Nephron progenitor cell (in vitro differentiated cells): Measurements from ENCODE around the gene ARSB.

Experiments used
- DNase-seq: peaks from one replicate; pipeline ENCODE4 v3.0.0; 2021
- H3K27ac Mint-ChIP-seq: 2 replicates; pipeline ENCODE4 v1.8.0; 2021; ENCODE audit warnings: mild to moderate bottlenecking, moderate library complexity, mixed read lengths
- H3K27me3 Mint-ChIP-seq: 2 replicates; pipeline ENCODE4 v1.8.0; 2021; ENCODE audit warnings: mild to moderate bottlenecking, low read depth, mixed read lengths; ENCODE audit not compliant: poor library complexity
- H3K36me3 Mint-ChIP-seq: 2 replicates; pipeline ENCODE4 v1.8.0; 2021; ENCODE audit warnings: low read depth, mixed read lengths
- H3K4me1 Mint-ChIP-seq: 2 replicates; pipeline ENCODE4 v1.8.0; 2021; ENCODE audit warnings: mixed read lengths
- H3K4me3 Mint-ChIP-seq: 2 replicates; pipeline ENCODE4 v1.8.0; 2021; ENCODE audit warnings: mild to moderate bottlenecking, moderate library complexity, mixed read lengths
- H3K9me3 Mint-ChIP-seq: 2 replicates; pipeline ENCODE4 v1.8.0; 2021; ENCODE audit warnings: mild to moderate bottlenecking, moderate library complexity, mixed read lengths
- CTCF ChIP-seq: fragments of 200-600 bp; sonication (generic); IDR thresholded peaks from 2 replicates; pipeline ENCODE4 v1.5.0; 2021; ENCODE audit warnings: antibody characterized with exemption

Gene ARSB

GRCh38 chr5:78841767-78842166, 143.3 kb downstream of the ARSB start:
- Mint-ChIP-seq H3K27me3 (peaks cover 4% of the 10 kb centered on the region), H3K4me1 (no peaks in the 10 kb centered on the region), H3K27ac (no peak overlapping the region), H3K36me3 (peaks cover 46% of the 10 kb centered on the region), H3K4me3 (no peak overlapping the region), H3K9me3 (peaks cover 31% of the 10 kb centered on the region)
- DNase-seq = no peak
- no peak for TF ChIP-seq CTCF

GRCh38 chr5:78838753-78839152, 146.4 kb downstream of the ARSB start:
- H3K27ac Mint-ChIP-seq = no peak overlapping the region
- peaks cover 24% of the 10 kb centered on the region for H3K4me1 Mint-ChIP-seq
- no peak for DNase-seq
- no peaks in the 10 kb centered on the region for H3K27me3 Mint-ChIP-seq
- H3K9me3 Mint-ChIP-seq = peaks cover 4% of the 10 kb centered on the region
- no peak for TF ChIP-seq CTCF
- no peak overlapping the region for H3K4me3 Mint-ChIP-seq
- H3K36me3 Mint-ChIP-seq = peaks cover 38% of the 10 kb centered on the region

GRCh38 chr5:78837836-78838235, 147.3 kb downstream of the ARSB start:
- no peaks in the 10 kb centered on the region for H3K9me3 Mint-ChIP-seq
- no peak for DNase-seq
- no peak overlapping the region for H3K27ac Mint-ChIP-seq
- no peaks in the 10 kb centered on the region for H3K27me3 Mint-ChIP-seq
- peaks cover 34% of the 10 kb centered on the region for H3K36me3 Mint-ChIP-seq
- peaks cover 33% of the 10 kb centered on the region for H3K4me1 Mint-ChIP-seq
- no peak for TF ChIP-seq CTCF
- H3K4me3 Mint-ChIP-seq = no peak overlapping the region

- H3K27ac Mint-ChIP-seq = peak overlapping the region; percentile 10
- no peak overlapping the region for H3K4me3 Mint-ChIP-seq
- TF ChIP-seq CTCF = no peak
- no peaks in the 10 kb centered on the region for H3K9me3 Mint-ChIP-seq
- DNase-seq = no peak
- peaks cover 20% of the 10 kb centered on the region for H3K36me3 Mint-ChIP-seq
- no peaks in the 10 kb centered on the region for H3K27me3 Mint-ChIP-seq
- H3K4me1 Mint-ChIP-seq = peaks cover 60% of the 10 kb centered on the region
Observed at GRCh38 chr5:78835176-78835575, 149.9 kb downstream of the ARSB start.

- no peak overlapping the region for H3K4me3 Mint-ChIP-seq
- H3K4me1 Mint-ChIP-seq = peaks cover 73% of the 10 kb centered on the region
- DNase-seq = no peak
- H3K9me3 Mint-ChIP-seq = peaks cover 7% of the 10 kb centered on the region
- TF ChIP-seq CTCF = no peak
- peak overlapping the region; percentile 95 for H3K27ac Mint-ChIP-seq
- no peaks in the 10 kb centered on the region for H3K27me3 Mint-ChIP-seq
- H3K36me3 Mint-ChIP-seq = peaks cover 17% of the 10 kb centered on the region
Observed at GRCh38 chr5:78833284-78833683, 151.8 kb downstream of the ARSB start.

- H3K36me3 Mint-ChIP-seq = peaks cover 6% of the 10 kb centered on the region
- peak overlapping the region; percentile 93 for H3K27ac Mint-ChIP-seq
- H3K4me1 Mint-ChIP-seq = peaks cover 69% of the 10 kb centered on the region
- DNase-seq = no peak
- peaks cover 8% of the 10 kb centered on the region for H3K9me3 Mint-ChIP-seq
- no peak overlapping the region for H3K4me3 Mint-ChIP-seq
- no peak for TF ChIP-seq CTCF
- H3K27me3 Mint-ChIP-seq = no peaks in the 10 kb centered on the region
Observed at GRCh38 chr5:78830528-78831046, 154.5 kb downstream of the ARSB start.
